Endodermal cell (in vitro differentiated cells): ENCODE data around the gene CEP20. TPM values are rescaled to one million over a fixed set of nuclear protein-coding genes. Genes with fewer than 3 reads are reported as not detected.

Source experiments
- DNase-seq: peaks from one replicate; pipeline ENCODE4 v3.0.0-alpha.2; 2017
- H3K27ac ChIP-seq: 2 replicates; pipeline ENCODE4 v1.5.1; 2013; ENCODE audit warnings: mild to moderate bottlenecking, low read depth, low read length, moderate library complexity
- H3K27me3 ChIP-seq: 2 replicates; pipeline ENCODE4 v1.6.1; 2013; ENCODE audit warnings: mild to moderate bottlenecking, low read length, moderate library complexity; ENCODE audit not compliant: insufficient read depth, control insufficient read depth, poor library complexity, severe bottlenecking
- H3K36me3 ChIP-seq: 2 replicates; pipeline ENCODE4 v1.7.0; 2013; ENCODE audit warnings: mild to moderate bottlenecking, low read length, moderate library complexity; ENCODE audit not compliant: control insufficient read depth, insufficient read depth
- H3K4me1 ChIP-seq: one replicate; pipeline ENCODE4 v1.7.0; 2013; ENCODE audit warnings: low read length; ENCODE audit not compliant: control insufficient read depth, insufficient read depth
- H3K4me3 ChIP-seq: 2 replicates; pipeline ENCODE4 v1.5.1; 2013; ENCODE audit warnings: mild to moderate bottlenecking, low read length, moderate library complexity
- H3K9ac ChIP-seq: 2 replicates; pipeline ENCODE4 v1.6.1; 2013; ENCODE audit warnings: mild to moderate bottlenecking, low read length, moderate library complexity; ENCODE audit not compliant: poor library complexity, severe bottlenecking; ENCODE audit errors: extremely low read depth
- H3K9me3 ChIP-seq: 2 replicates; pipeline ENCODE4 v1.6.1; 2013; ENCODE audit warnings: mild to moderate bottlenecking, low read length, moderate library complexity; ENCODE audit not compliant: control insufficient read depth
- H3K27ac Mint-ChIP-seq: 2 replicates; pipeline ENCODE4 v1.8.0; 2020; ENCODE audit warnings: mixed read lengths
- H3K27me3 Mint-ChIP-seq: 2 replicates; pipeline ENCODE4 v1.8.0; 2021; ENCODE audit warnings: mild to moderate bottlenecking, mixed read lengths; ENCODE audit not compliant: insufficient read depth
- H3K36me3 Mint-ChIP-seq: 2 replicates; pipeline ENCODE4 v1.8.0; 2020; ENCODE audit warnings: low read depth, mixed read lengths
- H3K4me1 Mint-ChIP-seq: 2 replicates; pipeline ENCODE4 v1.8.0; 2020; ENCODE audit warnings: mixed read lengths
- H3K4me3 Mint-ChIP-seq: 2 replicates; pipeline ENCODE4 v1.8.0; 2020; ENCODE audit warnings: mild to moderate bottlenecking, moderate library complexity, mixed read lengths
- H3K9me3 Mint-ChIP-seq: 2 replicates; pipeline ENCODE4 v1.8.0; 2020; ENCODE audit warnings: mild to moderate bottlenecking, mixed read lengths
- CTCF ChIP-seq: fragments of 200-600 bp; sonication (generic); conservative IDR thresholded peaks from 2 replicates; pipeline ENCODE4 v1.5.0; 2021; ENCODE audit warnings: antibody characterized with exemption, mild to moderate bottlenecking
- WGBS, 2 experiments: methylation state at CpG; one replicate each; pipeline versions ENCODE4 v1.1.5 to v1.1.7; 2013; ENCODE audit warnings: missing lambda C conversion rate in 2 of 2, mixed read lengths in 1 of 2; ENCODE audit not compliant: insufficient coverage in 1 of 2, insufficient read length in 1 of 2; 5-methylcytosine and 5-hydroxymethylcytosine counted together
- total RNA-seq, 2 donors: library from RNA; stranded (reverse); fragmentation: NEBNext Ultra II Directional in 1 of 2; extraction: Animal tissue kit (Norgen Biotek cat#: 25700) in 1 of 2; gene quantifications; 2 replicates in 1 of 2; 3 replicates in 1 of 2; pipeline ENCODE4 v1.2.1, GENCODE V29; 2021

Gene CEP20
- total RNA-seq, 2 donors from 2014 or later = 30.9 to 31.1 TPM

GRCh38 chr16:15899538-15900100 is 11.2 kb upstream of the CEP20 start:
- H3K9me3 Mint-ChIP-seq = no peaks in the 10 kb centered on the region
- H3K27ac ChIP-seq = no peak overlapping the region

GRCh38 chr16:15898654-15899053 is 10.3 kb upstream of the CEP20 start:
- no peak overlapping the region for H3K9ac ChIP-seq
- H3K9me3 Mint-ChIP-seq = no peaks in the 10 kb centered on the region
- no peaks in the 10 kb centered on the region for H3K36me3 Mint-ChIP-seq
- no peak overlapping the region for H3K27ac Mint-ChIP-seq
- H3K27me3 ChIP-seq = no peaks in the 10 kb centered on the region
- H3K27ac ChIP-seq = no peak overlapping the region
- H3K4me3 Mint-ChIP-seq = no peak overlapping the region
- no peaks in the 10 kb centered on the region for H3K4me1 Mint-ChIP-seq
- no peaks in the 10 kb centered on the region for H3K36me3 ChIP-seq
- no peak for TF ChIP-seq CTCF
- 88 to 96% methylated on average over 4 to 6 of the region's 6 CpGs for WGBS, 2 experiments
- no peaks in the 10 kb centered on the region for H3K4me1 ChIP-seq
- no peaks in the 10 kb centered on the region for H3K9me3 ChIP-seq
- peaks cover 2% of the 10 kb centered on the region for H3K27me3 Mint-ChIP-seq
- DNase-seq = no peak
- no peak overlapping the region for H3K4me3 ChIP-seq

More at GRCh38 chr16:15899538-15900100, 11.2 kb upstream of the CEP20 start:
- Histone ChIP-seq H3K36me3 (no peaks in the 10 kb centered on the region), H3K4me1 (no peaks in the 10 kb centered on the region), H3K4me3 (no peak overlapping the region), H3K9ac (no peak overlapping the region), H3K27me3 (no peaks in the 10 kb centered on the region), H3K9me3 (no peaks in the 10 kb centered on the region)
- WGBS, 2 experiments = 84 to 85% methylated on average over 6 to 9 of the region's 9 CpGs
- Mint-ChIP-seq H3K27ac (no peak overlapping the region), H3K27me3 (no peaks in the 10 kb centered on the region), H3K36me3 (no peaks in the 10 kb centered on the region), H3K4me1 (no peaks in the 10 kb centered on the region), H3K4me3 (no peak overlapping the region)
- no peak for TF ChIP-seq CTCF
- DNase-seq = peak; percentile 71

GRCh38 chr16:15897834-15898254 is 9.4 kb upstream of the CEP20 start:
- Histone ChIP-seq H3K27ac (no peak overlapping the region), H3K27me3 (no peaks in the 10 kb centered on the region), H3K9me3 (no peaks in the 10 kb centered on the region), H3K36me3 (no peaks in the 10 kb centered on the region), H3K4me1 (no peaks in the 10 kb centered on the region), H3K4me3 (no peak overlapping the region), H3K9ac (no peak overlapping the region)
- Mint-ChIP-seq H3K9me3 (no peaks in the 10 kb centered on the region), H3K4me1 (no peaks in the 10 kb centered on the region), H3K4me3 (no peak overlapping the region), H3K27ac (no peak overlapping the region), H3K27me3 (peaks cover 4% of the 10 kb centered on the region), H3K36me3 (no peaks in the 10 kb centered on the region)
- no peak for DNase-seq
- 67 to 81% methylated on average over 3 to 5 of the region's 5 CpGs for WGBS, 2 experiments
- TF ChIP-seq CTCF = no peak
